Common myeloid progenitor, CD34-positive (primary cell): ENCODE results near the gene P2RX4.
A peak's percentile ranks its signal among the peaks of the same experiment; 100 is the strongest.
"Not testable (repeated sequence)": the region's sequence is repeated elsewhere in the genome, so short reads cannot be mapped to it uniquely, and the experiment has no call there.

ENCODE experiments used
- CTCF ChIA-PET: fragments of 350-600 bp; sonication (Branson Sonifier 250); formaldehyde crosslinking; loops from one replicate; lab custom pipeline; 2021; ENCODE audit warnings: antibody characterized with exemption; lab: Charles Lee
- POLR2A ChIA-PET: fragments of 350-600 bp; sonication (Branson Sonifier 250); formaldehyde crosslinking; loops from one replicate; lab custom pipeline; 2021; ENCODE audit warnings: antibody characterized with exemption; lab: Charles Lee
- DNase-seq, 3 donors: peaks; one replicate each; pipeline versions ENCODE4 v3.0.0 to v3.0.0-alpha.2; 2013
- H3K27ac ChIP-seq, 2 experiments: 1 replicate in 1 of 2; 2 replicates in 1 of 2; pipeline ENCODE4 v1.7.0; 2013; ENCODE audit warnings: inconsistent platforms in 2 of 2, low read length in 2 of 2, mild to moderate bottlenecking in 2 of 2, low read depth in 1 of 2, moderate library complexity in 1 of 2; ENCODE audit not compliant: severe bottlenecking in 2 of 2, insufficient read depth in 1 of 2, poor library complexity in 1 of 2
- H3K27me3 ChIP-seq, 5 experiments: replicated peaks in 2 of 5; 1 replicate in 3 of 5; 2 replicates in 2 of 5; pipeline versions ENCODE4 v1.6.1 to v1.7.0; 2013; ENCODE audit warnings: low read length in 4 of 5, mild to moderate bottlenecking in 2 of 5, moderate library complexity in 2 of 5, inconsistent platforms in 1 of 5; ENCODE audit not compliant: insufficient read depth in 5 of 5, control insufficient read depth in 4 of 5
- H3K36me3 ChIP-seq, 4 experiments: 1 replicate in 2 of 4; 2 replicates in 2 of 4; pipeline versions ENCODE4 v1.6.1 to v1.7.0; 2013; ENCODE audit warnings: low read length in 3 of 4, control low read depth in 1 of 4, mild to moderate bottlenecking in 1 of 4; ENCODE audit not compliant: control insufficient read depth in 4 of 4, insufficient read depth in 4 of 4
- H3K4me1 ChIP-seq, 4 experiments: 1 replicate in 3 of 4; 2 replicates in 1 of 4; pipeline versions ENCODE4 v1.6.1 to v1.7.1; 2013; ENCODE audit warnings: low read length in 3 of 4, mild to moderate bottlenecking in 3 of 4, control low read depth in 1 of 4, inconsistent platforms in 1 of 4, moderate library complexity in 1 of 4; ENCODE audit not compliant: control insufficient read depth in 4 of 4, insufficient read depth in 4 of 4; ENCODE audit errors: control extremely low read depth in 1 of 4
- H3K4me3 ChIP-seq, 7 experiments: 1 replicate in 4 of 7; 2 replicates in 3 of 7; pipeline versions ENCODE4 v1.5.1 to v1.7.0; 2013; ENCODE audit warnings: mild to moderate bottlenecking in 7 of 7, low read length in 6 of 7, moderate library complexity in 6 of 7, inconsistent platforms in 2 of 7, low read depth in 2 of 7, control low read depth in 1 of 7; ENCODE audit not compliant: insufficient read depth in 4 of 7, control insufficient read depth in 1 of 7; ENCODE audit errors: extremely low read depth in 1 of 7
- H3K9me3 ChIP-seq, 5 experiments: 1 replicate in 4 of 5; 2 replicates in 1 of 5; pipeline versions ENCODE4 v1.6.1 to v1.7.1; 2013; ENCODE audit warnings: low read length in 4 of 5, mild to moderate bottlenecking in 2 of 5, inconsistent platforms in 1 of 5, low read depth in 1 of 5, moderate library complexity in 1 of 5; ENCODE audit not compliant: control insufficient read depth in 4 of 5, insufficient read depth in 2 of 5; ENCODE audit errors: control extremely low read depth in 1 of 5
- WGBS: methylation state at CpG from one replicate; pipeline ENCODE4 v1.1.5; 2013; ENCODE audit not compliant: insufficient coverage; 5-methylcytosine and 5-hydroxymethylcytosine counted together

The P2RX4 gene

GRCh38 chr12:121198949-121199348, 11.0 kb upstream of the P2RX4 start:
- peaks cover 4 to 25% (median 16%) of the 10 kb centered on the region in 4 experiments for H3K4me1 ChIP-seq
- H3K27ac ChIP-seq = no peak overlapping the region
- no peaks in the 10 kb centered on the region for H3K9me3 ChIP-seq
- DNase-seq = no peak
- 100% methylated on average over 3 of the region's 7 CpGs for WGBS
- CTCF ChIA-PET = interaction anchor here (1.3 kb wide), 1 partner anchor 8 kb away, joined by 5 read pairs; no protein-coding TSS in a partner anchor
- no peak overlapping the region for H3K4me3 ChIP-seq
- POLR2A ChIA-PET = no interaction called here
- H3K36me3 ChIP-seq = no peaks in the 10 kb centered on the region
- H3K27me3 ChIP-seq = no peaks in the 10 kb centered on the region

- H3K27me3 ChIP-seq, H3K36me3 ChIP-seq, H3K9me3 ChIP-seq, H3K27ac ChIP-seq, H3K4me3 ChIP-seq, POLR2A ChIA-PET, DNase-seq: not testable (repeated sequence)
- CTCF ChIA-PET = interaction anchor here (1.5 kb wide), 1 partner anchor 28 kb away, joined by 3 read pairs; no protein-coding TSS in a partner anchor
- H3K4me1 ChIP-seq = peaks cover 4 to 29% (median 18%) of the 10 kb centered on the region in 4 experiments
- no CpG with 5 or more reads among the region's 6 CpGs for WGBS
Observed at GRCh38 chr12:121201140-121201539, 8.8 kb upstream of the P2RX4 start.

GRCh38 chr12:121202407-121203355, 7.2 kb upstream of the P2RX4 start:
- Histone ChIP-seq H3K4me3 (no peak overlapping the region), H3K27me3 (no peaks in the 10 kb centered on the region), H3K27ac (peak overlapping the region; percentile 47 to 72), H3K4me1 (peaks cover 4 to 15% (median 6%) of the 10 kb centered on the region in 4 experiments), H3K36me3 (no peaks in the 10 kb centered on the region), H3K9me3 (no peaks in the 10 kb centered on the region)
- ChIA-PET CTCF (interaction anchor here (1.1 to 1.5 kb wide), 3 partner anchors 16 to 35 kb away, joined by 3 read pairs; no protein-coding TSS in a partner anchor), POLR2A (interaction anchor here (0.7 kb wide), 1 partner anchor 221 kb away, joined by 5 read pairs; no protein-coding TSS in a partner anchor)
- DNase-seq = peak; percentile 60 to 82 (median 75)
- WGBS = 44% methylated on average over 4 of the region's 14 CpGs

DNA sequence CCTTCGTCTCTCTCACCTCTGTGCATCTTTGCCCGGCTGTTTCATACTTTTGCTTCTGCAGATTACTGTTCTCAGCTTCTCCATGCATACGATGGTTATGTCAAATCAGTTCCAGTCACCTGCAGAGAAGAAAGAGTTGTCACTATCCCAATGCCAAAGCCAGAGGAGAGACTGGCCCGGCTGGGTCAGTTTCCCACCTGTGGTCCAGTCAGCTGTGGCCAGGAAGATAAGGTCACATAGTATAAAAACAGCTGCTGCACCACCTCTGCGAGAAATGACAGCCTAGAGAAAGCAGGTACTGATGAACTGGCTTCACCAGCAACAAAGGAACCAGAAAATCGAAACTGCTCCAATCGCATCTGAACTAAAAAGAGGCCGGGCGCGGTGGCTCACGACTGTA, 6.4 kb upstream of the P2RX4 start:
- Histone ChIP-seq H3K27ac (peak overlapping the region in 1 of 2 experiments; percentile 72), H3K27me3 (no peaks in the 10 kb centered on the region), H3K4me3 (no peak overlapping the region), H3K9me3 (no peaks in the 10 kb centered on the region), H3K4me1 (peaks cover 3 to 13% (median 5%) of the 10 kb centered on the region in 4 experiments), H3K36me3 (no peaks in the 10 kb centered on the region)
- ChIA-PET POLR2A (no interaction called here), CTCF (interaction anchor here (0.6 to 1.3 kb wide), 3 partner anchors 17 to 304 kb away, joined by 3 read pairs; no protein-coding TSS in a partner anchor)
- no peak for DNase-seq
- 93% methylated on average over 11 of the region's 11 CpGs for WGBS

DNA sequence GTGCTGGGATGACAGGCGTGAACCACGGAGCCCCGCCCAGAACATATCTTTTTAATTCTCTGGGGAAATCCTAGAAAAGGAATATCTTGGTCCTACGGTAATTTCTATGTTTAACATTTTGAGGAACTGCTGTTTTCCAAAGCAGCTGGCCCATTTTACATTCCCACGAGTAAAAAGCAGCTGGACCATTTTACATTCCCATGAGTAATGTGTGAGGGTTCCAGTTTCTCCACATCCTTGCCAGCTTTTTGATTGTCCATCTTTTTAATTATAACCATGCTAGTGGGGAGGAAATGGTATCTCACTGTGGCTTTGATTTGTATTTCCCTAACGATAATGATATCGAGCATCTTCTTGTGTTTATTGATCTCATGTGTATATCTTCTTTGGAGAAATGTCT, 4.4 kb upstream of the P2RX4 start:
- ChIA-PET POLR2A (interaction anchor here (0.5 kb wide), 1 partner anchor 520 kb away, joined by 3 read pairs; no protein-coding TSS in a partner anchor), CTCF (interaction anchor here (0.6 to 1.3 kb wide), 3 partner anchors 18 to 88 kb away, joined by 3 read pairs; no protein-coding TSS in a partner anchor)
- peaks cover 4 to 21% (median 12%) of the 10 kb centered on the region in 4 experiments for H3K4me1 ChIP-seq
- no peaks in the 10 kb centered on the region for H3K36me3 ChIP-seq
- 98% methylated on average over 5 of the region's 7 CpGs for WGBS
- DNase-seq = no peak
- no peak overlapping the region for H3K4me3 ChIP-seq
- no peak overlapping the region for H3K27ac ChIP-seq
- no peaks in the 10 kb centered on the region for H3K9me3 ChIP-seq
- H3K27me3 ChIP-seq = no peaks in the 10 kb centered on the region

DNA sequence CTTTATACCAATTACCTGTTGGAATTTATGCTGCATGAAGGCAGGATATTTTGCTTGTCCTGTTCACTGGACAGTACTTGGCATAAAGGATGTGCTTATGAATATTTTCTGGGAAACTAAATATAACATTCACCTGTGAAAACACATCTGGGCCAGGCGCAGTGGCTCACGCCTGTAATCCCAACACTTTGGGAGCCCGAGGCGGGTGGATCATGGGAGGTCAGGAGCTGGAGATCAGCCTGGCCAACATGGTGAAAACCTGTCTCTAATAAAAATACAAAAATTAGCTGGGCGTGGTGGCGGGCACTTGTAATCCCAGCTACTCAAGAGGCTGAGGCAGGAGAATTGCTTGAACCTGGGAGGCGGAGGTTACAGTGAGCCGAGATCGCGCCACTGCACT, 1.4 kb upstream of the P2RX4 start:
- H3K4me1 ChIP-seq = peaks cover 0 to 22% (median 18%) of the 10 kb centered on the region in 4 experiments
- H3K27ac ChIP-seq, DNase-seq, POLR2A ChIA-PET, H3K9me3 ChIP-seq, H3K36me3 ChIP-seq, H3K27me3 ChIP-seq, H3K4me3 ChIP-seq: not testable (repeated sequence)
- CTCF ChIA-PET = interaction anchor here (1.4 to 2.3 kb wide), 2 partner anchors 9 to 12 kb away, joined by 3 to 5 read pairs; no protein-coding TSS in a partner anchor
- 95% methylated on average over 6 of the region's 10 CpGs for WGBS
